OCI-LY1 (cell line): ENCODE data around the gene GNA14.

ENCODE experiments used
- H2AFZ ChIP-seq: fragments of 200-600 bp; sonication (generic), shearing (Covaris generic); 2 replicates; pipeline ENCODE4 v1.6.0; 2014; ENCODE audit warnings: antibody characterized with exemption, mild to moderate bottlenecking, low read length
- H3F3A ChIP-seq: fragments of 200-600 bp; sonication (generic), shearing (Covaris generic); 2 replicates; pipeline ENCODE4 v1.6.0; 2014; ENCODE audit warnings: mild to moderate bottlenecking, antibody characterized with exemption, low read length, moderate library complexity; ENCODE audit not compliant: insufficient read depth
- H3K27ac ChIP-seq: fragments of 200-600 bp; sonication (generic); 2 replicates; pipeline ENCODE4 v1.5.1; 2014; ENCODE audit warnings: low read length, mixed run types, mild to moderate bottlenecking, low read depth; ENCODE audit not compliant: poor library complexity, severe bottlenecking
- H3K27me3 ChIP-seq: fragments of 200-600 bp; sonication (generic); 2 replicates; pipeline ENCODE4 v1.6.0; 2014; ENCODE audit warnings: antibody characterized with exemption, mild to moderate bottlenecking, low read length, moderate library complexity; ENCODE audit not compliant: insufficient read depth
- H3K36me3 ChIP-seq: fragments of 200-600 bp; sonication (generic); 2 replicates; pipeline ENCODE4 v1.6.1; 2014; ENCODE audit warnings: mild to moderate bottlenecking, antibody characterized with exemption, low read length, moderate library complexity, mixed read lengths; ENCODE audit not compliant: insufficient read depth
- H3K4me1 ChIP-seq: fragments of 200-600 bp; sonication (generic); 2 replicates; pipeline ENCODE4 v1.5.1; 2014; ENCODE audit warnings: mild to moderate bottlenecking, low read length, moderate library complexity; ENCODE audit not compliant: insufficient read depth, severe bottlenecking
- H3K4me2 ChIP-seq: fragments of 200-600 bp; sonication (generic), shearing (Covaris generic); 2 replicates; pipeline ENCODE4 v1.6.1; 2014; ENCODE audit warnings: low read length
- H3K4me3 ChIP-seq: fragments of 200-600 bp; sonication (generic); 2 replicates; pipeline ENCODE4 v1.5.1; 2014; ENCODE audit warnings: low read length, low read depth, mild to moderate bottlenecking, mixed read lengths; ENCODE audit not compliant: poor library complexity, severe bottlenecking
- H3K79me2 ChIP-seq: fragments of 200-600 bp; shearing (Covaris generic); 2 replicates; pipeline ENCODE4 v1.6.1; 2016; ENCODE audit warnings: mixed run types, low read length, mixed read lengths; ENCODE audit not compliant: insufficient read depth
- H3K9ac ChIP-seq: fragments of 200-600 bp; sonication (generic), shearing (Covaris generic); 2 replicates; pipeline ENCODE4 v1.6.1; 2014; ENCODE audit warnings: mild to moderate bottlenecking, low read length, mixed read lengths
- H3K9me2 ChIP-seq: fragments of 200-600 bp; sonication (generic), shearing (Covaris generic); 2 replicates; pipeline ENCODE4 v1.6.1; 2014; ENCODE audit warnings: low read depth, mild to moderate bottlenecking, low read length, mixed read lengths
- H3K9me3 ChIP-seq: fragments of 200-600 bp; shearing (Covaris generic); 2 replicates; pipeline ENCODE4 v1.6.1; 2014; ENCODE audit warnings: low read length, mixed read lengths
- H4K20me1 ChIP-seq: fragments of 200-600 bp; sonication (generic), shearing (Covaris generic); 2 replicates; pipeline ENCODE4 v1.6.0; 2016; ENCODE audit warnings: mild to moderate bottlenecking, low read length; ENCODE audit not compliant: insufficient read depth
- EZH2 ChIP-seq: fragments of 200-600 bp; sonication (generic), shearing (Covaris generic); IDR thresholded peaks from 2 replicates; pipeline ENCODE4 v1.8.0; 2017; ENCODE audit warnings: borderline replicate concordance, mixed run types, mild to moderate bottlenecking, antibody characterized with exemption, low read length, moderate library complexity, mixed read lengths
- TF ChIP-seq, protein P1 (sequence below): fragments of 200-600 bp; sonication (generic), shearing (Covaris generic); IDR thresholded peaks from 2 replicates; pipeline ENCODE4 v1.5.1; 2017; ENCODE audit warnings: mild to moderate bottlenecking, antibody characterized with exemption, low read length, moderate library complexity, mixed read lengths

GNA14 gene

GRCh38 chr9:77453825-77454647 lies 194.1 kb downstream of the GNA14 start:
- Histone ChIP-seq H3K4me2 (peak overlapping the region; percentile 46; the same call in 1 of the 2 replicates), H3K36me3 (no peaks in the 10 kb centered on the region), H3K9me3 (no peaks in the 10 kb centered on the region), H2AFZ (no peak overlapping the region), H3K27ac (no peak overlapping the region), H4K20me1 (no peaks in the 10 kb centered on the region), H3K9ac (no peak overlapping the region; the same call in 1 of the 2 replicates), H3K4me3 (no peak overlapping the region), H3K4me1 (no peaks in the 10 kb centered on the region), H3F3A (no peaks in the 10 kb centered on the region), H3K79me2 (no peaks in the 10 kb centered on the region), H3K9me2 (no peaks in the 10 kb centered on the region), H3K27me3 (peaks cover 3% of the 10 kb centered on the region; the same call in 1 of the 2 replicates)
- TF ChIP-seq, protein P1, sequence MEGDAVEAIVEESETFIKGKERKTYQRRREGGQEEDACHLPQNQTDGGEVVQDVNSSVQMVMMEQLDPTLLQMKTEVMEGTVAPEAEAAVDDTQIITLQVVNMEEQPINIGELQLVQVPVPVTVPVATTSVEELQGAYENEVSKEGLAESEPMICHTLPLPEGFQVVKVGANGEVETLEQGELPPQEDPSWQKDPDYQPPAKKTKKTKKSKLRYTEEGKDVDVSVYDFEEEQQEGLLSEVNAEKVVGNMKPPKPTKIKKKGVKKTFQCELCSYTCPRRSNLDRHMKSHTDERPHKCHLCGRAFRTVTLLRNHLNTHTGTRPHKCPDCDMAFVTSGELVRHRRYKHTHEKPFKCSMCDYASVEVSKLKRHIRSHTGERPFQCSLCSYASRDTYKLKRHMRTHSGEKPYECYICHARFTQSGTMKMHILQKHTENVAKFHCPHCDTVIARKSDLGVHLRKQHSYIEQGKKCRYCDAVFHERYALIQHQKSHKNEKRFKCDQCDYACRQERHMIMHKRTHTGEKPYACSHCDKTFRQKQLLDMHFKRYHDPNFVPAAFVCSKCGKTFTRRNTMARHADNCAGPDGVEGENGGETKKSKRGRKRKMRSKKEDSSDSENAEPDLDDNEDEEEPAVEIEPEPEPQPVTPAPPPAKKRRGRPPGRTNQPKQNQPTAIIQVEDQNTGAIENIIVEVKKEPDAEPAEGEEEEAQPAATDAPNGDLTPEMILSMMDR: no peak
- TF ChIP-seq EZH2: no peak

- H4K20me1 ChIP-seq: no peaks in the 10 kb centered on the region
- no peak overlapping the region for H2AFZ ChIP-seq
- no peaks in the 10 kb centered on the region for H3K4me1 ChIP-seq
- peaks cover 3% of the 10 kb centered on the region; the same call in 1 of the 2 replicates for H3K27me3 ChIP-seq
- TF ChIP-seq, protein P1: no peak
- no peak for TF ChIP-seq EZH2
- no peak overlapping the region for H3K4me3 ChIP-seq
- H3K9me2 ChIP-seq: no peaks in the 10 kb centered on the region
- H3K27ac ChIP-seq: no peak overlapping the region
- no peaks in the 10 kb centered on the region for H3K9me3 ChIP-seq
- no peak overlapping the region for H3K9ac ChIP-seq
- no peaks in the 10 kb centered on the region for H3K79me2 ChIP-seq
- no peaks in the 10 kb centered on the region for H3F3A ChIP-seq
- no peak overlapping the region for H3K4me2 ChIP-seq
- H3K36me3 ChIP-seq: no peaks in the 10 kb centered on the region
Observed at GRCh38 chr9:77451507-77451906, 196.6 kb downstream of the GNA14 start.

DNA sequence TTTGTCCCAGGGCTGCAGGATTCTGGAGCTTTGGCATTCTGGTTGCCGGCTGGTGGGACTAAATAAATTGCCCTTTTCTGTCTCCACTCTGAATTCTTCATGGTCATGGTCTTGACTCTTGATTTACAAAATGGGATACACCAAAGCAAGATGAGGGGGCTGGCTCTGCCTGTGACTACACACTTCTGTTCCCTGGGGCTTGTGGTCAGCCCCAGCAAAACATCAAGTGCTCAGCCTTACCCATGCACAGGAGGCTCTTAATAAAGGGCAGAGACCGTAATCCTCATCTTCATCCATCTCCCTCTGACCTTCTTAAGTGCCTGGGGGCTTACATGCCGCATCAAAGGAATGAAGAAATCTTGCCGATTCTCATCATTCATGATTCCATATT lies 198.0 kb downstream of the GNA14 start:
- H3K27me3 ChIP-seq: peaks cover 3% of the 10 kb centered on the region; the same call in 1 of the 2 replicates
- H3K9me3 ChIP-seq: no peaks in the 10 kb centered on the region
- H3K4me2 ChIP-seq: no peak overlapping the region
- no peaks in the 10 kb centered on the region for H3K9me2 ChIP-seq
- no peak overlapping the region for H2AFZ ChIP-seq
- no peak overlapping the region for H3K9ac ChIP-seq
- no peaks in the 10 kb centered on the region for H3F3A ChIP-seq
- no peaks in the 10 kb centered on the region for H3K79me2 ChIP-seq
- no peak for TF ChIP-seq EZH2
- TF ChIP-seq, protein P1: no peak
- no peak overlapping the region for H3K4me3 ChIP-seq
- H4K20me1 ChIP-seq: no peaks in the 10 kb centered on the region
- no peaks in the 10 kb centered on the region for H3K4me1 ChIP-seq
- H3K27ac ChIP-seq: no peak overlapping the region
- H3K36me3 ChIP-seq: no peaks in the 10 kb centered on the region
